HG03135 (cell line): Measurements from ENCODE around the gene AKIRIN2.
A peak's percentile ranks its signal among the peaks of the same experiment; 100 is the strongest.

Source experiments
- ATAC-seq: cut with Tn5 transposase; IDR thresholded peaks from one replicate; pipeline ENCODE4 v1.9.1; 2021; ENCODE audit warnings: mild to moderate bottlenecking, moderate library complexity; ENCODE audit not compliant: unreplicated experiment

AKIRIN2 gene

GRCh38 chr6:87701676-87702588 lies at the start of gene AKIRIN2:
Gene AKIRIN2, minus strand, starts transcription at chr6:87702233. Its CDS starts 549 bp downstream, at chr6:87701684.
- peak; percentile 61 for ATAC-seq

DNA sequence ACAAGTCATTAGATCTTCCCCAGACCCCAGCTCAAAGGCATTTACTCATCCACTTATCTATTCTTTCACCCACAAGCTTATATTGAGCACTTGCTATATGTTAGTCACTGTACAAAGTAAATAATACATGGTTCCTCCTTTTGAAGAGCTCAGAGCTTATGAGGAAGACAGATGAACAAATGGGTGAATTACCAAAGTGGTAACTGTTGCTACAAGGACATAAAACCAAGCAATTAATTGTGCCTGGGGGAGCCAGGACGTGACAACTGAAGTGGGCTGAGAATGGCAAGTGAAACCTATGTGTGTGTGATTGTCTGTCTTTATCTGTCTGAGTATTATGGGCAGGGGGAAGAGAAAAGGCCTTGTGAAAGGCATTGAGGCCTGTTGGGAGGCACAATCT lies 45.6 kb upstream of the AKIRIN2 start:
- ATAC-seq, result no peak

- no peak for ATAC-seq
These were observed 44.1 kb upstream of the AKIRIN2 start for GRCh38 chr6:87745966-87746721.

- no peak for ATAC-seq
These were observed 41.4 kb upstream of the AKIRIN2 start for GRCh38 chr6:87743454-87743853.

DNA sequence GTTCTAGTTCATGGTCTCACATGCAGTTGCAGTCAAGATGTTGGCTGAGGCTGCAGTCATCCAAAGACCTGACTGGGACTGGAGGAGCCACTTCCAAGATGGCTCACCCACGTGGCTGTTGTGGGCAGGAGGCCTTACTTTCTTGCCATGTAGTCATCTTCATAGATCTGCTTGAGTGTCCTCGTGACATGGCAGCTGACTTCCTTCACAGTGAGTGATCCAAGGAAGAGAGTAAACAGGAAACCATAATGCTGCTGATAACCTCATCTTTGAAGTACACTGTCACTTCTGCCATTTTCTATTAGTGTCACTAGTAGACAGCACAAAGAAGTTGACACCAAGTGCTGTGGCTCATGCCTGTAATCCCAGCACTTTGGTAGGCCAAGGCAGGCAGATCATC lies 40.1 kb upstream of the AKIRIN2 start:
- ATAC-seq, result no peak

- no peak for ATAC-seq
These were observed 39.1 kb upstream of the AKIRIN2 start for GRCh38 chr6:87741001-87741650.

GRCh38 chr6:87738744-87739143 lies 36.7 kb upstream of the AKIRIN2 start:
- ATAC-seq, result no peak

DNA sequence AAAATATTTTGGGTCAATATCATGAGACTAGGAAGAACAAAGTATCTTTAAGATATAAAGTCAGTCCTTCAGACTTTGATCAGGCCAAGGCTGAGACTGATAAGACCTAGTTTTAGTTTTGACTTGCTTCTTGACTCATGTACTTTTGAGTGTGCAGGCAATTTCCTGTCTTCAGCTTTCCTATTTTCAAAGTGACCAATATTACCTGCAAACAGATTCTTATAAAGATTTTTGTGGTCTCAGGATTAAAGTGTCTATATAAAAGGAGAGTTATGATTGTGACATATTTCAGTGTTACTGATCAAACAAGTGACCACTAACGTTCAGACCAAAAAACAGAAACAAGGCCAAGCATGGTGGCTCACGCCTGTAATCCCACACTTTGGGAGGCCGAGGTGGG lies 36.0 kb upstream of the AKIRIN2 start:
- no peak for ATAC-seq

- no peak for ATAC-seq
These were observed 34.9 kb upstream of the AKIRIN2 start for GRCh38 chr6:87736809-87737540.

GRCh38 chr6:87731818-87732661 lies 30.0 kb upstream of the AKIRIN2 start:
- peak; percentile 63 for ATAC-seq

- no peak for ATAC-seq
These were observed 29.0 kb upstream of the AKIRIN2 start for GRCh38 chr6:87731080-87731479.

GRCh38 chr6:87729965-87730719 lies 28.1 kb upstream of the AKIRIN2 start:
- no peak for ATAC-seq

- ATAC-seq, result no peak
These were observed 26.7 kb upstream of the AKIRIN2 start for GRCh38 chr6:87728706-87729105.

GRCh38 chr6:87724983-87725811 lies 23.2 kb upstream of the AKIRIN2 start:
- ATAC-seq, result peak; percentile 76

- no peak for ATAC-seq
These were observed 21.4 kb upstream of the AKIRIN2 start for GRCh38 chr6:87723170-87724078.

- no peak for ATAC-seq
These were observed 20.6 kb upstream of the AKIRIN2 start for GRCh38 chr6:87722540-87723169.

DNA sequence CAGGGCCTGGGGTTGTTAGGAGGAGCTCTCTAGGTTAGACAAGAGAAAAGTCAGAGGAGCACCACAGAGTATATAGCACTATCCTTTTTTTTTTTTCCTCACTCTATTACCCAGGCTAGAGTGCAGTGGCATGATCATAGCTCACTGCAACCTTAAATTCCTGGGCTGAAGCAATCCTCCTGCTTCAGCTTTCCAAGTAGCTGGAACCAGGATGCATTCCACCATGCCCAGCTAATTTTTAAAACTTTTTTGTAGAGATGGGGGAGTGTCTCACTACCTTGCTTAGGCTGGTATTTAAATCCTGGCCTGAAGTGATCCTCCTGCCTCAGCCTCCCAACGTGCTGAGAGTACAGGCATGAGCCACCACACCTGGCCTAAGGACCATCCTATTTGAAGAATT lies 19.3 kb upstream of the AKIRIN2 start:
- no peak for ATAC-seq
